CD4-positive, alpha-beta T cell (primary cell): ENCODE results near the gene SCN8A. TPM values are rescaled to one million over a fixed set of nuclear protein-coding genes. Genes with fewer than 3 reads are reported as not detected.

Experiments used
- ATAC-seq: fragments of 200-7000 bp; cut with Tn5 transposase; one replicate; pipeline ENCODE4 v1.10.0; 2022; ENCODE audit warnings: mild to moderate bottlenecking; ENCODE audit not compliant: poor library complexity
- CTCF ChIA-PET: fragments of 350-600 bp; sonication (Branson Sonifier 250); formaldehyde crosslinking; loops from one replicate; lab custom pipeline; 2021; ENCODE audit warnings: antibody characterized with exemption, inconsistent platforms; lab: Charles Lee
- POLR2A ChIA-PET: fragments of 350-600 bp; sonication (Branson Sonifier 250); formaldehyde crosslinking; loops from one replicate; lab custom pipeline; 2021; ENCODE audit warnings: antibody characterized with exemption, inconsistent platforms; lab: Charles Lee
- DNase-seq, 14 experiments: peaks; one replicate each; pipeline ENCODE4 v3.0.0-alpha.2; 2013 to 2020; ENCODE audit warnings: mixed read lengths in 2 of 14
- H3K27ac ChIP-seq, 2 donors: one replicate each; pipeline versions ENCODE4 v1.5.1 to v1.7.0; 2013; ENCODE audit warnings: low read length in 2 of 2, low read depth in 1 of 2, mild to moderate bottlenecking in 1 of 2
- H3K27me3 ChIP-seq, 2 experiments: 1 replicate in 1 of 2; 2 replicates in 1 of 2; pipeline versions ENCODE4 v1.6.1 to v1.7.0; 2013; ENCODE audit warnings: low read length in 2 of 2, control low read depth in 1 of 2, mild to moderate bottlenecking in 1 of 2, moderate library complexity in 1 of 2; ENCODE audit not compliant: insufficient read depth in 2 of 2, control insufficient read depth in 1 of 2
- H3K36me3 ChIP-seq: one replicate; pipeline ENCODE4 v1.6.1; 2013; ENCODE audit warnings: low read length, control low read depth; ENCODE audit not compliant: insufficient read depth
- H3K4me1 ChIP-seq: one replicate; pipeline ENCODE4 v1.6.1; 2013; ENCODE audit warnings: low read length, control low read depth; ENCODE audit not compliant: insufficient read depth
- H3K4me3 ChIP-seq: one replicate; pipeline ENCODE4 v1.5.1; 2013; ENCODE audit warnings: mild to moderate bottlenecking, low read length, moderate library complexity
- H3K9me3 ChIP-seq, 2 experiments: 1 replicate in 1 of 2; 2 replicates in 1 of 2; pipeline versions ENCODE4 v1.6.1 to v1.7.0; 2013; ENCODE audit warnings: low read length in 2 of 2, mild to moderate bottlenecking in 2 of 2, control low read depth in 1 of 2, moderate library complexity in 1 of 2; ENCODE audit not compliant: control insufficient read depth in 1 of 2, insufficient read depth in 1 of 2
- H3K27ac Mint-ChIP-seq: one replicate; pipeline ENCODE4 v1.8.0; 2020; ENCODE audit warnings: mixed read lengths
- H3K27me3 Mint-ChIP-seq: one replicate; pipeline ENCODE4 v1.8.0; 2021; ENCODE audit warnings: mixed read lengths
- H3K36me3 Mint-ChIP-seq: one replicate; pipeline ENCODE4 v1.8.0; 2021; ENCODE audit warnings: low read depth, mixed read lengths
- H3K4me1 Mint-ChIP-seq: one replicate; pipeline ENCODE4 v1.8.0; 2021; ENCODE audit warnings: low read depth, mixed read lengths
- H3K4me3 Mint-ChIP-seq: one replicate; pipeline ENCODE4 v1.8.0; 2020; ENCODE audit warnings: mild to moderate bottlenecking, mixed read lengths
- H3K9me3 Mint-ChIP-seq: one replicate; pipeline ENCODE4 v1.8.0; 2020; ENCODE audit warnings: mixed read lengths
- CTCF ChIP-seq: fragments of 200-600 bp; IDR thresholded peaks from one replicate; pipeline ENCODE4 v1.8.0; 2022; ENCODE audit warnings: antibody characterized with exemption, mild to moderate bottlenecking
- intact Hi-C, 2 experiments: fragments of 100-400 bp; cut with DNase I in 1 of 2; cut with micrococcal nuclease in 1 of 2; formaldehyde crosslinking; loops; one replicate each; pipeline versions ENCODE4 v1.15.1 to v1.9.0; 2023 to 2025; cut with DNase I, micrococcal nuclease
- total RNA-seq, 174 experiments: library from RNA in 2 of 174; stranded (reverse) in 2 of 174; gene quantifications; one replicate each; pipeline ENCODE4 v1.2.3 and lab custom pipeline; 2021 to 2026

Gene SCN8A
- total RNA-seq, 2 experiments from 2014 or later = 0.14 to 0.36 TPM

GRCh38 chr12:51700887-51701286 lies 109.9 kb downstream of the SCN8A start:
- ATAC-seq = no peak
- no peak overlapping the region for H3K4me3 Mint-ChIP-seq
- no peaks in the 10 kb centered on the region for H3K4me1 Mint-ChIP-seq

GRCh38 chr12:51702587-51702986 lies 111.6 kb downstream of the SCN8A start:
- no peaks in the 10 kb centered on the region for H3K27me3 ChIP-seq
- no peaks in the 10 kb centered on the region for H3K36me3 ChIP-seq
- DNase-seq = no peak
- H3K36me3 Mint-ChIP-seq = no peaks in the 10 kb centered on the region
- no peaks in the 10 kb centered on the region for H3K9me3 Mint-ChIP-seq
- no peak overlapping the region for H3K27ac ChIP-seq
- no peaks in the 10 kb centered on the region for H3K9me3 ChIP-seq
- peaks cover 4% of the 10 kb centered on the region for H3K27me3 Mint-ChIP-seq
- H3K27ac Mint-ChIP-seq = no peak overlapping the region
- no peak overlapping the region for H3K4me3 ChIP-seq
- H3K4me1 Mint-ChIP-seq = no peaks in the 10 kb centered on the region
- H3K4me3 Mint-ChIP-seq = no peak overlapping the region
- ChIA-PET POLR2A (no interaction called here), CTCF (no interaction called here)
- no peak for TF ChIP-seq CTCF
- no peak for ATAC-seq
- no peaks in the 10 kb centered on the region for H3K4me1 ChIP-seq
- intact Hi-C loops = no loop called here

More at GRCh38 chr12:51700887-51701286, 109.9 kb downstream of the SCN8A start:
- TF ChIP-seq CTCF = no peak
- Histone ChIP-seq H3K4me1 (no peaks in the 10 kb centered on the region), H3K27ac (no peak overlapping the region), H3K4me3 (no peak overlapping the region), H3K27me3 (no peaks in the 10 kb centered on the region), H3K36me3 (no peaks in the 10 kb centered on the region), H3K9me3 (no peaks in the 10 kb centered on the region)
- Mint-ChIP-seq H3K9me3 (no peaks in the 10 kb centered on the region), H3K27me3 (peaks cover 4% of the 10 kb centered on the region), H3K27ac (no peak overlapping the region), H3K36me3 (no peaks in the 10 kb centered on the region)
- DNase-seq = no peak
- ChIA-PET POLR2A (no interaction called here), CTCF (no interaction called here)
- intact Hi-C loops = no loop called here

GRCh38 chr12:51705450-51705849 lies 114.4 kb downstream of the SCN8A start:
- Mint-ChIP-seq H3K27ac (no peak overlapping the region), H3K4me1 (no peaks in the 10 kb centered on the region), H3K9me3 (no peaks in the 10 kb centered on the region), H3K4me3 (no peak overlapping the region), H3K27me3 (no peaks in the 10 kb centered on the region), H3K36me3 (no peaks in the 10 kb centered on the region)
- Histone ChIP-seq H3K27me3 (no peaks in the 10 kb centered on the region), H3K27ac (no peak overlapping the region), H3K4me1 (no peaks in the 10 kb centered on the region), H3K9me3 (no peaks in the 10 kb centered on the region), H3K36me3 (no peaks in the 10 kb centered on the region), H3K4me3 (no peak overlapping the region)
- POLR2A ChIA-PET = no interaction called here
- no peak for TF ChIP-seq CTCF
- CTCF ChIA-PET = no interaction called here
- intact Hi-C loops = no loop called here
- no peak for ATAC-seq
- DNase-seq = no peak
